LNCAP (cell line): Measurements from ENCODE around the gene MOXD1.

Source experiments
- CTCF ChIP-seq: fragments of 450-650 bp; IDR thresholded peaks from 2 replicates; pipeline ENCODE4 v1.5.1; 2017; ENCODE audit warnings: mild to moderate bottlenecking

Gene MOXD1

GRCh38 chr6:132362442-132363185, 38.7 kb downstream of the MOXD1 start:
- no peak for TF ChIP-seq CTCF

- TF ChIP-seq CTCF, result no peak
Measured at GRCh38 chr6:132361101-132361500, 40.2 kb downstream of the MOXD1 start.

GRCh38 chr6:132359886-132360285, 41.4 kb downstream of the MOXD1 start:
- TF ChIP-seq CTCF, result no peak

GRCh38 chr6:132357120-132357519, 44.2 kb downstream of the MOXD1 start:
- no peak for TF ChIP-seq CTCF

- no peak for TF ChIP-seq CTCF
Measured at GRCh38 chr6:132354517-132355167, 46.6 kb downstream of the MOXD1 start.

- no peak for TF ChIP-seq CTCF
Measured at GRCh38 chr6:132348231-132348630, 53.0 kb downstream of the MOXD1 start.

GRCh38 chr6:132344811-132345210, 56.5 kb downstream of the MOXD1 start:
- TF ChIP-seq CTCF, result no peak
